Spleen (tissue), 11 donors: ENCODE measurements around the gene C1QTNF8. TPM values are rescaled to one million over a fixed set of nuclear protein-coding genes. Genes with fewer than 3 reads are reported as not detected.

Experiments used
- DNase-seq: peaks from one replicate; pipeline ENCODE4 v3.0.0-alpha.2; 2020
- H3K27ac ChIP-seq, 8 donors: fragments of 200-600 bp; sonication (generic) in 7 of 8; 1 replicate in 4 of 8; 2 replicates in 4 of 8; pipeline versions ENCODE4 v1.5.0 to v1.8.0; 2016 to 2021; ENCODE audit warnings: inconsistent platforms in 4 of 8, mild to moderate bottlenecking in 4 of 8, moderate library complexity in 1 of 8
- H3K27me3 ChIP-seq, 7 donors: fragments of 200-600 bp; sonication (generic) in 6 of 7; replicated peaks in 1 of 7; 1 replicate in 4 of 7; 2 replicates in 3 of 7; pipeline versions ENCODE4 v1.5.0 to v1.8.0; 2016 to 2021; ENCODE audit warnings: inconsistent platforms in 3 of 7, mild to moderate bottlenecking in 1 of 7
- H3K36me3 ChIP-seq, 6 donors: fragments of 200-600 bp; sonication (generic) in 5 of 6; 1 replicate in 4 of 6; 2 replicates in 2 of 6; pipeline versions ENCODE4 v1.5.0 to v1.8.0; 2016 to 2021; ENCODE audit warnings: inconsistent platforms in 2 of 6
- H3K4me1 ChIP-seq, 6 donors: fragments of 200-600 bp; sonication (generic) in 5 of 6; 1 replicate in 3 of 6; 2 replicates in 3 of 6; pipeline versions ENCODE4 v1.5.0 to v1.8.0; 2016 to 2021; ENCODE audit warnings: inconsistent platforms in 3 of 6
- H3K4me3 ChIP-seq, 8 donors: fragments of 200-600 bp; sonication (generic) in 7 of 8; 1 replicate in 4 of 8; 2 replicates in 4 of 8; pipeline versions ENCODE4 v1.5.0 to v1.8.0; 2016 to 2021; ENCODE audit warnings: inconsistent platforms in 4 of 8, mild to moderate bottlenecking in 4 of 8, moderate library complexity in 2 of 8
- H3K9me3 ChIP-seq, 8 donors: fragments of 200-600 bp; sonication (generic) in 7 of 8; 1 replicate in 4 of 8; 2 replicates in 4 of 8; pipeline versions ENCODE4 v1.5.0 to v1.8.0; 2016 to 2021; ENCODE audit warnings: inconsistent platforms in 4 of 8
- POLR2A ChIP-seq, 3 donors: fragments of 450-650 bp; IDR thresholded peaks; one replicate each; pipeline ENCODE4 v1.5.1; 2017; ENCODE audit warnings: antibody characterized with exemption in 3 of 3, mild to moderate bottlenecking in 1 of 3
- POLR2AphosphoS5 ChIP-seq, 3 donors: sonication (generic); formaldehyde crosslinking; IDR thresholded peaks; one replicate each; pipeline ENCODE4 v1.5.1; 2017; ENCODE audit warnings: antibody characterized with exemption in 3 of 3
- WGBS, 5 donors: extraction: QIAGEN DNeasy Blood & Tissue Kit in 3 of 5; methylation state at CpG; one replicate each; pipeline versions ENCODE4 v1.1.5 to v1.1.7; 2013 to 2018; 5-methylcytosine and 5-hydroxymethylcytosine counted together
- intact Hi-C: fragments of 100-400 bp; cut with DNase I; formaldehyde crosslinking; loops from one replicate; pipeline ENCODE4 v1.15.0; 2023; ENCODE audit warnings: low total_unique reads
- polyA plus RNA-seq, 3 donors: library from polyadenylated mRNA; stranded (reverse); fragments of 200-250 nt; gene quantifications; one replicate each; pipeline ENCODE4 v1.2.1, GENCODE V29; 2013
- total RNA-seq, 7 donors: library from RNA; depleted of rRNA in 3 of 7; stranded (reverse); fragments of >200 nt in 3 of 7; fragmentation: NEBNext Ultra II Directional in 4 of 7; extraction: Animal tissue kit (Norgen Biotek cat#: 25700) in 4 of 7; gene quantifications; one replicate each; pipeline versions ENCODE4 v1.1.0 to v1.2.1, GENCODE V29; 2016 to 2021
- TF ChIP-seq, protein P1 (sequence below), 11 experiments: fragments of 200-600 bp in 7 of 11; fragments of 450-650 bp in 4 of 11; sonication (generic) in 4 of 11; IDR thresholded peaks in 8 of 11; conservative IDR thresholded peaks in 3 of 11; 1 replicate in 7 of 11; 2 replicates in 4 of 11; pipeline versions ENCODE4 v1.4.0 to v1.8.0; 2016 to 2021; ENCODE audit warnings: antibody characterized with exemption in 11 of 11, inconsistent platforms in 4 of 11, mild to moderate bottlenecking in 1 of 11
- donor health status: healthy with polysubstance abuse.
- donor health status: DM: no; HTN: no; CAD: no; lungs with moderate emphysema.
- donor health status: DM: no; HTN: no; CAD: no.
- donor health status: Bipolar disorder and iron deficiency.
- donor health status: healthy.
- donor health status: DM: no; HTN: no; CAD: no.
- donor health status: DM: yes; HTN: yes; CAD: no.

The C1QTNF8 gene
- total and polyA plus RNA-seq, 10 donors, result not detected

DNA sequence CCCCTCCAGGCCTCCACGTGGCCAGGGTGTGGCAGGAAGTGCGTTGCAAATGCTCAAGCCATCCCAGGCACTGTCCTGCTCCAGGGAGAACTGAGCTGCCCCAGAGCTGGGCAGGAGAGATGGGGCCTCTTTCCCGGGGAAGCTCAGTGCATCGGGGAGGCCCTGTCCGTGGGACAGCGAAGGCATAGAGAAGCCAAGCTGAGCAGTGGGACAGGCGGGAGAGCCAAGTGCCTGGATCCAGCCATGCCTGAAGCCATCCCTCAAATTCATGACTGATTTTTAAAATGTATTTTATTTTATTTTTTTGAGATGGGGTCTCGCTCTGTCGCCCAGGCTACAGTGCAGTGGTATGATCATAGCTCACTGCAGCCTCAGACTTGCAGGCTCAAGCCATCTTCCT, 48.9 kb downstream of the C1QTNF8 start:
- 84 to 96% (median 90%) methylated on average over 9 of the region's 9 CpGs for WGBS, 5 donors
- Histone ChIP-seq H3K36me3 (no peaks in the 10 kb centered on the region), H3K27me3 (peaks cover 0 to 82% (median 50%) of the 10 kb centered on the region in 7 donors), H3K4me3 (no peak overlapping the region), H3K4me1 (peaks cover 0 to 20% (median 0%) of the 10 kb centered on the region in 6 donors), H3K27ac (no peak overlapping the region), H3K9me3 (peaks cover 0 to under 1% (median 0%) of the 10 kb centered on the region in 8 donors)
- TF ChIP-seq POLR2A (IDR thresholded peaks at IDR 0.05) (no peak), POLR2AphosphoS5 (IDR thresholded peaks at IDR 0.05) (no peak)
- TF ChIP-seq, protein P1, sequence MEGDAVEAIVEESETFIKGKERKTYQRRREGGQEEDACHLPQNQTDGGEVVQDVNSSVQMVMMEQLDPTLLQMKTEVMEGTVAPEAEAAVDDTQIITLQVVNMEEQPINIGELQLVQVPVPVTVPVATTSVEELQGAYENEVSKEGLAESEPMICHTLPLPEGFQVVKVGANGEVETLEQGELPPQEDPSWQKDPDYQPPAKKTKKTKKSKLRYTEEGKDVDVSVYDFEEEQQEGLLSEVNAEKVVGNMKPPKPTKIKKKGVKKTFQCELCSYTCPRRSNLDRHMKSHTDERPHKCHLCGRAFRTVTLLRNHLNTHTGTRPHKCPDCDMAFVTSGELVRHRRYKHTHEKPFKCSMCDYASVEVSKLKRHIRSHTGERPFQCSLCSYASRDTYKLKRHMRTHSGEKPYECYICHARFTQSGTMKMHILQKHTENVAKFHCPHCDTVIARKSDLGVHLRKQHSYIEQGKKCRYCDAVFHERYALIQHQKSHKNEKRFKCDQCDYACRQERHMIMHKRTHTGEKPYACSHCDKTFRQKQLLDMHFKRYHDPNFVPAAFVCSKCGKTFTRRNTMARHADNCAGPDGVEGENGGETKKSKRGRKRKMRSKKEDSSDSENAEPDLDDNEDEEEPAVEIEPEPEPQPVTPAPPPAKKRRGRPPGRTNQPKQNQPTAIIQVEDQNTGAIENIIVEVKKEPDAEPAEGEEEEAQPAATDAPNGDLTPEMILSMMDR (IDR thresholded peaks at IDR 0.05 in 8 of 11, conservative IDR thresholded peaks at IDR 0.05 in 3 of 11), result no peak
- no peak for DNase-seq
- intact Hi-C loops, result no loop called here

DNA sequence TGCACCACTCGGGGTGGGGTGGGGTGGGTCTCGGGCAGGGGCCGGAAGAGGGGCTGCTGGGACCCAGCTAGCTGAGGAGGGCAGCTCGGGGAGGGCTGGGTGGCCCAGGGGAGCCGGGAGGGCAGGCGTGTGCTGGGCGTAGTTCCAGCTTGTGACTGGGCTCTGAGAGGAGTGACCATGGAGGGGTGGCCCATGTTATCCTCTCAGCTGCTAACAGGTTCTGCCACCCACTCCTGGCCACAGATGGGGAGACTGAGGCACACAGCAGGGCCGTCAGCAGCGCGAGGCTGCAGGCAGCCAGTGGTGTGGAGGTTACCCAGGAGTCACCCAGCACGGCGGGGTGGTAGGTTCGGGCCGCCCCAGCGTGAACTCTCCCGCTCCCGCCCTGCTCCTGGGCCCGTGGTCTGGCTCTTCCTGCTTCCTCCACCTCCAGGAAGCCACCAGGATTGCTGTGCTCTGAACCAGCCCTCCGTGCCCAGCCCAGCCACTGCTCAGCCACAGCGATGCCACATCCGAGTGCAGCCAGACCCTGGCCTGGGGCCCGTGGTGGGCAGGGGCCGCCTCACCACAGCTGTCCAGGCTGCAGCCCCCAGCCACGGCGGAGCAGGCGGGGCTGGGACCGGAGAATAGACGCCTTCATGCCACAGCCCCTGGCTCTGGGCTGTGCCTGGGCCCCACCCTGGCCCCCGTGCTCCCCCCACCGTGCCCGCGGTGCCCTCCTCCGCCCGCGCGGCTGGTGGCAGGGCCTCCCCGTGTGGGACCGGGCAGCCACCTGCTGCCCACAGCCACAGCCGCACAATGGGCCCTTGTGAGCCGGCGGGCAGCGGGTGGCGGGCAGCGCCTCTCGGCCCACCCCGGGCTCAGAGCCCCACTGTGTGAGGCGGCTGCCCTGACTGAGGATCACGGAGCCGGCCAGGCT, 49.8 kb downstream of the C1QTNF8 start:
- intact Hi-C loops, result no loop called here
- DNase-seq, result no peak

DNA sequence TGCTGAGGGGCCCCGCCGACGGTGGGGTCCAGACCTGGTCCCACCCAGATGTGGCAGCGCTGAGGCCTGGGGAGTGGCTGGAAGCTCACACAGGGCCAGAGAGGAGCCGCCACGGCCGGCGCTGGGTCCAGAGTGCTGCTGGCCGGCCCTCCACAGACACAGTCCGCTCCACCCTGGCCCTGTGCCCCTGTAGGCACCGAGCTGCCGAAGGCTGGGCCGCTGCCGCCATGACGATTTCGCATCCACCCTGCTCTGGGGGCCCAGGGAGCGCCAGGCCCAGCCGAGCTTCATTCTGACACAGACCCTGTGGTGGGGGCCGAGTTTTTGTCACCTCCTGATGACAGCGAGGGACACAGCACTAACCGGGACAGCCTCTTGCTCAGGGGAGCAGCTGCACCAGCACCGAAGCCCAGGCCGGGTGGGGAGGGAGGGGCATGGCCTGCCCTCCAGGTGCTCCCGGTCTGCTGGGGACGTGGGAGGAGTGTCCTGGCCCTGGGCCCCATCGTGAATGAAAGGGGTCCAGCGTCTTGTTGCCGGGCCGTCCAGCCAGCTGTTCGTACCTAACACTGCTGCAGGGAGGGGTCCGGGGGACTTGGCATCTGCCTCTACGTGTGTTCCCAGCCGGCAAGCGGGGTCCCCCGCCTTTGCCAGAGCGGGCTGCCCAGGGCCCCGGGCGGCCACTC, 50.6 kb downstream of the C1QTNF8 start:
- no peaks in the 10 kb centered on the region for H3K36me3 ChIP-seq
- no peak for TF ChIP-seq POLR2A (IDR thresholded peaks at IDR 0.05)
- TF ChIP-seq, protein P1 (IDR thresholded peaks at IDR 0.05 in 8 of 11, conservative IDR thresholded peaks at IDR 0.05 in 3 of 11), result no peak
- no peak for TF ChIP-seq POLR2AphosphoS5 (IDR thresholded peaks at IDR 0.05)
- intact Hi-C loops, result no loop called here
- H3K27me3 ChIP-seq, result peaks cover 0 to 89% (median 50%) of the 10 kb centered on the region in 7 donors
- no peak overlapping the region for H3K27ac ChIP-seq
- no peak overlapping the region for H3K4me3 ChIP-seq
- H3K4me1 ChIP-seq, result peaks cover 0 to 20% (median 0%) of the 10 kb centered on the region in 6 donors
- peaks cover 0 to 7% (median 0%) of the 10 kb centered on the region in 8 donors for H3K9me3 ChIP-seq
- DNase-seq, result no peak
- WGBS, 5 donors, result 62 to 76% (median 72%) methylated on average over 8 to 38 of the region's 38 CpGs

More for the DNA sequence above, 49.8 kb downstream of the C1QTNF8 start:
- no peaks in the 10 kb centered on the region for H3K36me3 ChIP-seq
- no peak overlapping the region for H3K27ac ChIP-seq
- no peak for TF ChIP-seq POLR2A (IDR thresholded peaks at IDR 0.05)
- peaks cover 0 to 90% (median 50%) of the 10 kb centered on the region in 7 donors for H3K27me3 ChIP-seq
- peaks cover 0 to 20% (median 0%) of the 10 kb centered on the region in 6 donors for H3K4me1 ChIP-seq
- H3K4me3 ChIP-seq, result no peak overlapping the region
- peaks cover 0 to 7% (median 0%) of the 10 kb centered on the region in 8 donors for H3K9me3 ChIP-seq
- WGBS, 5 donors, result 83 to 89% (median 84%) methylated on average over 10 to 49 of the region's 49 CpGs

DNA sequence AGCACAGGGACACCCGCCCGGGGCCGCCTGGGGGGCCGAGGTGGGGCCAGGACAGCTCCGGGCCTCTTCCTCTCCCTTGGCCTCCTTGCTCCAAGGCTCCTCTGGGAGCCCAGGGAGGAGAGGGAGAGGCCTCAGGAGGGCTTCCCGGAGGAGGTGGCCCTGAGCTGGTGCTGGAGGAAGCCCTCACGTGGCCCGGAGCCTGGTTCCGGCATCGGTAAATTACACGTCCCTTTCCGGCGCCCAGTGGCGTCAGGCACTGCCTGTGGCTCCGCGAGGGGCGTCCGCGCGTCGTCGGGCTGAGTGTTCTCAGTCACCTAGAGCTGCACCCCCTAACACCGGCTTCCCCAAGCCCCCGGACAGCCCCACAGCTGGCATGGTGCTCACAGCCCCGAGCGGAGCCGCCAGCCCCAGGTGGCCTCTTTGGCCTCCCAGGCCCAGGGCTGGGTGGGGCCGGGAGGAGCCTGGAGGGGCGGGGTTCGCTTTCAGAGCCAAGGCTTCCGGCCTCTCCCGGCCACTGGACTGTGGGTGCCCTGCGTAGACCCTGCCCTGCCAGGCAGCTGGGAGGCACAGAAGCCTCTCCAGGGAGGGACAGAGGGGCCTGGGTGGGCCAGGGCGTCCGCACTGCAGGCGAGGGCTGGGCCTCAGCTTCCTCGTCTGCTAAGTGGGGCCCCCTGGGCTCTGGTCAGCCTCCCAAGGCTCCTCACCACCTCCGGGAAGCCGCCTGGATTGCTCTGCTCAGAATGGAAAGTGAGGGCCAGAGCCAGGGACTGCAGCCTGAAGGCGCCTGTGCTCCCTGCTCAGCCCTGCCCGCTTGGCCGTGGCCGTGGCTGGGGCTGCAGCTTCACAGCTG, 51.4 kb downstream of the C1QTNF8 start:
- H3K36me3 ChIP-seq, result no peaks in the 10 kb centered on the region
- WGBS, 5 donors, result 62 to 76% (median 69%) methylated on average over 18 to 43 of the region's 43 CpGs
- peaks cover 0 to 20% (median 0%) of the 10 kb centered on the region in 6 donors for H3K4me1 ChIP-seq
- peaks cover 0 to 7% (median 0%) of the 10 kb centered on the region in 8 donors for H3K9me3 ChIP-seq
- H3K4me3 ChIP-seq, result no peak overlapping the region
- peaks cover 0 to 86% (median 50%) of the 10 kb centered on the region in 7 donors for H3K27me3 ChIP-seq
- TF ChIP-seq POLR2AphosphoS5 (IDR thresholded peaks at IDR 0.05) (no peak), POLR2A (IDR thresholded peaks at IDR 0.05) (no peak)
- no peak for DNase-seq
- H3K27ac ChIP-seq, result no peak overlapping the region
- intact Hi-C loops, result no loop called here
